HEK293 (cell line): ENCODE results near the gene ECE1.

Source experiments
- CTCF ChIA-PET: fragments of 350-600 bp; formaldehyde crosslinking; extraction: SDS; loops from one replicate; lab custom pipeline; 2021; ENCODE audit warnings: antibody characterized with exemption; lab: Yijun Ruan, JAX
- POLR2A ChIA-PET: fragments of 300-600 bp; formaldehyde crosslinking; extraction: SDS; loops from one replicate; lab custom pipeline; 2020; ENCODE audit warnings: antibody characterized with exemption, inconsistent platforms; lab: Yijun Ruan, JAX
- H3K27ac ChIP-seq: fragments of 200-500 bp; sonication (Bioruptor generic); 2 replicates; pipeline ENCODE4 v1.5.1; 2014; ENCODE audit warnings: low read depth, low read length, control low read depth, inconsistent platforms; ENCODE audit errors: extremely low read depth
- H3K36me3 ChIP-seq, 2 experiments: fragments of 200-500 bp in 1 of 2; sonication (Bioruptor generic) in 1 of 2; 1 replicate in 1 of 2; 2 replicates in 1 of 2; pipeline ENCODE4 v1.5.1; 2014 to 2017; ENCODE audit warnings: inconsistent platforms in 2 of 2, low read length in 2 of 2; ENCODE audit not compliant: control insufficient read depth in 2 of 2, insufficient read depth in 1 of 2
- H3K4me1 ChIP-seq: fragments of 200-500 bp; sonication (Bioruptor generic); 2 replicates; pipeline ENCODE4 v1.5.1; 2014; ENCODE audit warnings: mild to moderate bottlenecking, low read length, inconsistent platforms; ENCODE audit not compliant: control insufficient read depth, insufficient read depth
- H3K4me3 ChIP-seq: 2 replicates; pipeline ENCODE4 v1.5.1; 2011; ENCODE audit warnings: low read depth, mild to moderate bottlenecking, control low read depth, low read length, moderate library complexity
- H3K9me3 ChIP-seq: fragments of 200-500 bp; sonication (Bioruptor generic); 2 replicates; pipeline ENCODE4 v1.5.1; 2014; ENCODE audit warnings: low read depth, low read length, inconsistent platforms; ENCODE audit not compliant: control insufficient read depth, insufficient read depth
- HOXA7 ChIP-seq: sonication (generic); formaldehyde crosslinking; IDR thresholded peaks from 2 replicates; pipeline ENCODE4 v1.8.1; 2022; ENCODE audit warnings: missing genetic modification reagents, borderline replicate concordance
- INSM2 ChIP-seq: fragments of 450-650 bp; formaldehyde crosslinking; IDR thresholded peaks from 2 replicates; pipeline ENCODE4 v1.5.1; 2016; ENCODE audit warnings: missing biosample characterization, missing genetic modification characterization
- MZF1 ChIP-seq: fragments of 450-650 bp; formaldehyde crosslinking; IDR thresholded peaks from 2 replicates; pipeline ENCODE4 v1.5.1; 2017; ENCODE audit warnings: missing biosample characterization, missing genetic modification characterization, borderline replicate concordance
- PBX3 ChIP-seq: sonication (generic); formaldehyde crosslinking; IDR thresholded peaks from 2 replicates; pipeline ENCODE4 v1.8.1; 2022; ENCODE audit warnings: mild to moderate bottlenecking, moderate library complexity, missing genetic modification reagents
- PRDM6 ChIP-seq: fragments of 450-650 bp; formaldehyde crosslinking; IDR thresholded peaks from 2 replicates; pipeline ENCODE4 v1.5.1; 2017; ENCODE audit warnings: missing biosample characterization, missing genetic modification characterization
- SCRT2 ChIP-seq: fragments of 450-650 bp; formaldehyde crosslinking; IDR thresholded peaks from 2 replicates; pipeline ENCODE4 v1.5.1; 2016; ENCODE audit warnings: missing biosample characterization, missing genetic modification characterization
- YY1 ChIP-seq: fragments of 450-650 bp; formaldehyde crosslinking; IDR thresholded peaks from 2 replicates; pipeline ENCODE4 v1.5.1; 2018; ENCODE audit warnings: missing biosample characterization, missing genetic modification characterization
- ZBTB1 ChIP-seq: fragments of 450-650 bp; formaldehyde crosslinking; IDR thresholded peaks from 2 replicates; pipeline ENCODE4 v1.5.1; 2016; ENCODE audit warnings: missing biosample characterization, missing genetic modification characterization
- ZBTB7A ChIP-seq: fragments of 450-650 bp; formaldehyde crosslinking; IDR thresholded peaks from 2 replicates; pipeline ENCODE4 v1.5.1; 2016; ENCODE audit warnings: low read depth, missing biosample characterization, missing genetic modification characterization
- ZNF138 ChIP-seq: fragments of 450-650 bp; formaldehyde crosslinking; IDR thresholded peaks from 2 replicates; pipeline ENCODE4 v1.5.1; 2016; ENCODE audit warnings: missing biosample characterization, missing genetic modification characterization, borderline replicate concordance
- ZNF140 ChIP-seq: fragments of 450-650 bp; formaldehyde crosslinking; IDR thresholded peaks from 2 replicates; pipeline ENCODE4 v1.5.1; 2016; ENCODE audit warnings: missing biosample characterization, missing genetic modification characterization
- ZNF148 ChIP-seq: fragments of 450-650 bp; formaldehyde crosslinking; IDR thresholded peaks from 2 replicates; pipeline ENCODE4 v1.5.0; 2017; ENCODE audit warnings: missing biosample characterization, missing genetic modification characterization, borderline replicate concordance
- ZNF221 ChIP-seq: fragments of 450-650 bp; formaldehyde crosslinking; IDR thresholded peaks from 2 replicates; pipeline ENCODE4 v1.5.1; 2017; ENCODE audit warnings: missing biosample characterization, missing genetic modification characterization, borderline replicate concordance
- ZNF560 ChIP-seq: fragments of 450-650 bp; formaldehyde crosslinking; IDR thresholded peaks from 2 replicates; pipeline ENCODE4 v1.5.1; 2017; ENCODE audit warnings: missing biosample characterization, missing genetic modification characterization, borderline replicate concordance
- ZNF600 ChIP-seq: fragments of 450-650 bp; formaldehyde crosslinking; IDR thresholded peaks from 2 replicates; pipeline ENCODE4 v1.5.1; 2016; ENCODE audit warnings: missing biosample characterization, missing genetic modification characterization
- ZNF660 ChIP-seq: fragments of 450-650 bp; IDR thresholded peaks from 2 replicates; pipeline ENCODE4 v1.5.1; 2018; ENCODE audit warnings: missing biosample characterization, mild to moderate bottlenecking, missing genetic modification characterization
- ZXDB ChIP-seq: fragments of 450-650 bp; formaldehyde crosslinking; IDR thresholded peaks from 2 replicates; pipeline ENCODE4 v1.5.1; 2016; ENCODE audit warnings: missing biosample characterization, missing genetic modification characterization
- TF ChIP-seq, protein P1 (sequence below): fragments of 450-650 bp; formaldehyde crosslinking; IDR thresholded peaks from 2 replicates; pipeline ENCODE4 v1.5.1; 2017; ENCODE audit warnings: missing biosample characterization, missing genetic modification characterization
- TF ChIP-seq, protein P2 (sequence below): fragments of 450-650 bp; formaldehyde crosslinking; IDR thresholded peaks from 2 replicates; pipeline ENCODE4 v1.5.1; 2016; ENCODE audit warnings: missing biosample characterization, missing genetic modification characterization

Gene ECE1

DNA sequence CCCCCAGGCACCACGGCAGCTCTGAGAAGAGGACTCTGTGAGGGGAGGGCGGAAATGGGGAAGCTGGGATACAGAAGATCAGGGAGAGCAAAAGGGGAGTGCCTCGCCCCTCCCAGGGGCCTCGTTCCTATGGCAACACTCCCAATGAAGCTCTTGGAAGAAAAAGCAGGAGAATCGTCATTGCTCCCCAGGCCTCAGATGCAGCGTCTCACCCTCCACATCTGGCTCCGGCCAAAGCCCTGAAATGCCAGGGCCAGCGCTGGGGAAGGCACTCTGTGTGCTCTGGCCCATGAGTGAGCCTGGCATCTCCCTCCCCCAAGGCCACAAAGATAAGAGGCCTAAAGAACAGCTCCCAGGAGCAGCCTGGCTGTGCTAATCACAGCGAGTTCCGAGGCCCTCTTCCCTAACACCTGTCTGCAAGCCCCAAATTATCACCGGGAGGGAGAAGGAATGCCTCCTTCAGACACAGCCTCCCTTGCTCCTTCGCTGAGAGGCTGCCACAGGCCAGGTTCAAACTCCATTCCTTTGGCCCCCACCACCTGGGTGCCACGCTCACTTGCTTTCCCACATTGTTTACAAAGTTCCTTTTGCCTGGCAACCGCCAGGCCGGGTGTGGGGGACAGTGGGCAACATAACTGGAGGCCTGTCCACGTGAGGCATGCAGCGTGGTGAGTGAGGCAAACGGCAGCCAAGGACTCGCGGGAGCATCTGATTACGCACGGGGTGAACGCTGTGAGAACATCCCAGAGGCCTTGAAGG, 27.8 kb downstream of the ECE1 start (continued):
- no peak for TF ChIP-seq HOXA7 (CRISPR knock-in tag)

DNA sequence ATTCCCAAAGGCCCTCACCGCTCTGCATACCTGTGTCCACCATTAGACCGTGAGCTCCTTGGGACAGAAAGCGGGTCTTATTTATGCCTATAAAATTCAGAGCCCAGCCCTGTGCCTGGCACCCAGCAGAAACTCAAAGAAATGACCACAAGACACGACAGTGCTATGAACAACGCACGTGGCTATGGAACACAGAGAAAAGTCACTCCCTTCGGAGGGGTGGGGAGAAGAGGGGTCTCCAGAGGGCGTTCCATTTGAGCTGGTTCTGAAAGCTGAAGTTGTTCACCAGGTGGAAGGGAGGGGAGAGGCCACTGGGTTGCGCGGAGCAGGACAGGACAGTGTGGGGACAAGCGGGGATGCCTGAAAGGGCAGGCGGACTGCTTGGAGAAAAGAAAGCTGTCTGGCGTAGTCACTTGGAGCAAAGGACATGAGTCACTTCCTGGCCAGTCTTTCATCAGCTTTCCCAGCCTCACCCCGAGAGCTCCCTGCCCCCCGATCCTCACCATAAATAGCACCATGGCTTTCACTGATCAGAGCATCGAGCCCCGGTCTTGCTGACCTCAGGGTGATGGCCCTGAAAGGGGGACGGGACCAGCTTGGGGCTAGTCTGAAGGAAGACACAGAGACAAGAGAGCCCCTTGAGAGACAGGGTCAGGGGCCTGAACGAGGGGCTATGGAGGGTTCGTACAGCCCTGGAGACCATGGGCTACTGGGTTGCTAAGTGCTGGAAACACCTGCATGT, 28.5 kb downstream of the ECE1 start:
- POLR2A ChIA-PET: no interaction called here
- no peaks in the 10 kb centered on the region for H3K9me3 ChIP-seq
- peaks cover 0 to 34% of the 10 kb centered on the region in 2 experiments; a peak in 1 of 3 replicates for H3K36me3 ChIP-seq
- no peak overlapping the region for H3K4me3 ChIP-seq
- H3K4me1 ChIP-seq: no peaks in the 10 kb centered on the region; the same call in 1 of the 2 replicates
- TF ChIP-seq ZNF660 (tag by site-specific recombination) (0 out of 2 replicates have a peak, but pooled peaks have one; percentile 53), PBX3 (CRISPR knock-in tag) (no peak)
- no peak overlapping the region for H3K27ac ChIP-seq
- CTCF ChIA-PET: interaction anchor here (0.6 to 9.0 kb wide), 8 partner anchors 9 to 313 kb away, joined by 3 to 142 read pairs (median 4); no protein-coding TSS in a partner anchor

- Histone ChIP-seq H3K27ac (no peak overlapping the region), H3K4me1 (no peaks in the 10 kb centered on the region; the same call in 1 of the 2 replicates), H3K9me3 (no peaks in the 10 kb centered on the region), H3K36me3 (peaks cover 0 to 40% of the 10 kb centered on the region in 2 experiments; a peak in 1 of 3 replicates), H3K4me3 (no peak overlapping the region)
- CTCF ChIA-PET: interaction anchor here (0.7 to 9.0 kb wide), 7 partner anchors 9 to 109 kb away, joined by 3 to 142 read pairs (median 4); no protein-coding TSS in a partner anchor
- POLR2A ChIA-PET: no interaction called here
- no peak for TF ChIP-seq ZNF138 (tag by site-specific recombination)
- no peak for TF ChIP-seq ZNF221 (tag by site-specific recombination)
- TF ChIP-seq ZXDB: no peak
- TF ChIP-seq MZF1: no peak
- TF ChIP-seq ZNF140 (tag by site-specific recombination): no peak
- TF ChIP-seq PRDM6: no peak
- TF ChIP-seq SCRT2: no peak
- TF ChIP-seq, protein P1, sequence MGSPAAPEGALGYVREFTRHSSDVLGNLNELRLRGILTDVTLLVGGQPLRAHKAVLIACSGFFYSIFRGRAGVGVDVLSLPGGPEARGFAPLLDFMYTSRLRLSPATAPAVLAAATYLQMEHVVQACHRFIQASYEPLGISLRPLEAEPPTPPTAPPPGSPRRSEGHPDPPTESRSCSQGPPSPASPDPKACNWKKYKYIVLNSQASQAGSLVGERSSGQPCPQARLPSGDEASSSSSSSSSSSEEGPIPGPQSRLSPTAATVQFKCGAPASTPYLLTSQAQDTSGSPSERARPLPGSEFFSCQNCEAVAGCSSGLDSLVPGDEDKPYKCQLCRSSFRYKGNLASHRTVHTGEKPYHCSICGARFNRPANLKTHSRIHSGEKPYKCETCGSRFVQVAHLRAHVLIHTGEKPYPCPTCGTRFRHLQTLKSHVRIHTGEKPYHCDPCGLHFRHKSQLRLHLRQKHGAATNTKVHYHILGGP (tag by site-specific recombination): no peak
- TF ChIP-seq ZBTB7A (tag by site-specific recombination): no peak
- TF ChIP-seq, protein P2, sequence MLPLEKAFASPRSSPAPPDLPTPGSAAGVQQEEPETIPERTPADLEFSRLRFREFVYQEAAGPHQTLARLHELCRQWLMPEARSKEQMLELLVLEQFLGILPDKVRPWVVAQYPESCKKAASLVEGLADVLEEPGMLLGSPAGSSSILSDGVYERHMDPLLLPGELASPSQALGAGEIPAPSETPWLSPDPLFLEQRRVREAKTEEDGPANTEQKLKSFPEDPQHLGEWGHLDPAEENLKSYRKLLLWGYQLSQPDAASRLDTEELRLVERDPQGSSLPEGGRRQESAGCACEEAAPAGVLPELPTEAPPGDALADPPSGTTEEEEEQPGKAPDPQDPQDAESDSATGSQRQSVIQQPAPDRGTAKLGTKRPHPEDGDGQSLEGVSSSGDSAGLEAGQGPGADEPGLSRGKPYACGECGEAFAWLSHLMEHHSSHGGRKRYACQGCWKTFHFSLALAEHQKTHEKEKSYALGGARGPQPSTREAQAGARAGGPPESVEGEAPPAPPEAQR: no peak
- no peak for TF ChIP-seq ZNF600 (tag by site-specific recombination)
- TF ChIP-seq ZNF560 (tag by site-specific recombination): no peak
- no peak for TF ChIP-seq YY1 (tag by site-specific recombination)
- TF ChIP-seq ZBTB1: no peak
- no peak for TF ChIP-seq ZNF148
- TF ChIP-seq INSM2 (tag by site-specific recombination): no peak
These were observed 29.7 kb downstream of the ECE1 start for GRCh38 chr1:21260405-21261125.
